SK-N-MC (cell line): Measurements from ENCODE around the gene GATA2.

Experiments used
- EZH2 ChIP-seq: fragments of 200-600 bp; sonication (generic); IDR thresholded peaks from one replicate; pipeline ENCODE4 v1.6.1; 2017; ENCODE audit warnings: antibody characterized with exemption
- FOXP2 ChIP-seq: optimal IDR thresholded peaks from 2 replicates; pipeline ENCODE3; 2011; ENCODE audit warnings: mild to moderate bottlenecking, moderate library complexity; ENCODE audit not compliant: insufficient read depth; ENCODE audit errors: extremely low read length, control extremely low read depth
- POLR2AphosphoS5 ChIP-seq: IDR thresholded peaks from 2 replicates; pipeline ENCODE4 v1.6.1; 2012; ENCODE audit warnings: mild to moderate bottlenecking, low read depth, low read length, borderline replicate concordance

DNA sequence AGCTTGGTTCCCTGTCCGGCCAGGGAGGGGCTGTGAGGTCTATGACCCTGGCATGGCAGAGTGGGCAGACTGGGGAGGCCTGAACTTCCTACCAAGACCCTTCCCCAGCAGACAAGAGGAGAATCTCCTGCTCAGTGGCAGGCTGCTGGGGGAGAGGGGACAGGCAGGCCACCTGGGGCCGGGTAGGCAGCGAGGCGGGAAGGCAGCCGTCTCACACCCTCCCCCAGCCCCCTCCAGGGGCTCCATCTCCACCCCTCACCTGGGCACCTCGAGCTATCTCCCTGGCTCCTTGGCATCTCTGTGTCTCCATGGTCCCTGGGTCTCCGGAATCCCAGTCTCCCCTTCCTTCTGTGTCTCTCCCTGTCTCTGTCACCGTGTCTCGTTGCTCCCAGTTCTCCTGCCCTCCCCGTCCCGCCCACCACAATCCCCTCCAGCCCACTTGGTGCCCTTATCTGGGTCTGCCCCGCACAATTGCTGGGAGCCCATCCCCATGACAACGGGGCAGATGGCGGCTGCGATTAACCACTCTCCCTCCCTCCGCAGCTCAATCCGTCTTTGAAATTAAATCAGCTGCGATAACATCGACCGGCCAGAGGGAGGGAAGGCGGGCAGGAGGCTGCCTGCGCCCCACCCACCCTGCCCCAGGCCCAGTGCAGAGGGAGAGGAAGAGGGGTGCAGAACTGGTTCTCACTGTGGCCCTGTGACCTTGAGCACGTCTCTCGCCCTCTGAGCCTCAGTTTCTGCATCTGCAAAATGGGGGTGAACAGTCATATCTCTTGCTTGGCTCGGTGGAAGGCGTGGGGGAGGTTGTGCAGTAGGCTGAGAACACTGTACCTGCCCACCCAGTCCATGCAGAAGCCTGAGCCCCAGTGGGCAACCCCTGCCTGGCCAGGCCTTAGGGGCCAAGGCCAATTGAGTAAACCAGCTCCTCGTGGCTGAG is 36.0 kb downstream of the GATA2 start:
- TF ChIP-seq EZH2 (no peak), POLR2AphosphoS5 (no peak), FOXP2 (no peak)
